ENCODE results near the gene CAPN3. TPM values are rescaled to one million over a fixed set of nuclear protein-coding genes. Genes with fewer than 3 reads are reported as not detected.

Gene CAPN3
- total RNA-seq, 1 donor from 2014 or later, result 1.8 TPM

DNA sequence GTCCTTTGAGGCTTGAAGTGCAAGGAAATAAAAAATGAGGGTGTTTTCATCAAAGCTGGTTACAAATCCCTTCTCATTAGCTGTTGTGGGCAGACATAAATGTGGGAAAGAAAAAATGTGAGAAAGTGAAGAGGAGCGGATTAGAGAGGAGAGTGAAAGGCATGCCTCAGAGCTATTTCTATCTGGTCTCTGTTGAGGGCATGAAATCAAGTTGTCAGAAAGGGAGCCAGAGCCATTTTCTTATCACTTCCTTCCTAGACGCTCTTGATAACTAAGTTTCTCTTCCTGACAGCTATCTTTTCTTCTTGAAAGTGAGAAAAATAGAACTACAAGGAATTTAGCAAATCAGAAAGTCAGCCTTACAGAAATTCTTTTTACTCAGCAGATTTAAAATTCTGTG, 20.8 kb upstream of the CAPN3 start:
- H3K4me3 Mint-ChIP-seq (ENCODE audit: low read depth), result no peak overlapping the region
- H3K36me3 Mint-ChIP-seq (ENCODE audit: low read depth), result peaks cover 15% of the 10 kb centered on the region
- no peak overlapping the region for H3K27ac Mint-ChIP-seq
- no peaks in the 10 kb centered on the region for H3K27me3 Mint-ChIP-seq (ENCODE audit: low read depth)
- H3K9me3 Mint-ChIP-seq, result peaks cover 21% of the 10 kb centered on the region
- DNase-seq (ENCODE audit: low spot score), result no peak
- intact Hi-C loops (cut with micrococcal nuclease), result no loop called here
- no peaks in the 10 kb centered on the region for H3K4me1 Mint-ChIP-seq (ENCODE audit: low read depth)

DNA sequence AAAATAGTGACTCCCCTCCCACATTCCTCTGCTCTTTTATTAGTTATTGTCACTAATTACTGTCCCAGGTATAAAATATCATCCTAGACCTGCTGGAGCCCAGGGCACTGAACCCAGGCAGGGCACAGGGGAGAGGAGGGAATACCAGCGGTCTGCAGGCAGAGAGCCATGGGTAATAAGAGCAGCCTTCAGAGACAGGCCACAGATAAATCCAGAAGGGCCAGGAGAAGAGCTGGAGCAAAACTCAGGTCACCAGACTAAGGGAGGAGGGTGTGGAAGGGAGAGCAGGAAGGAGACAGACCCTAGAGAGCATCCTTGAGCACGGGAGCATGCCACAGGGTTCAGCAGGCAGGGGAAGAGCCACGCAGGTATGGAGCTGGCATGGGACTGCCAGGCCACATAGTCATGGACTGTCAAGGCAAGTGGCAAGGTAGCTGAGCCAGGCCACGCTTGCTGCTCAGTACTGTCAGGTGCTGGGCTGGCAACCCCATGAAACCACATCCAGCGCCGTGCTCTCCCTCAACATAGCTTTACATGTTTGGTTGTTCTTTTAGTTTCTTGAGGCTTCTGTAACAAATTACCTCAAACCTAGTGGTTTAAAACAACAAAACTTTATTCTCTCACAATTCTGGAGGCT, 15.6 kb upstream of the CAPN3 start:
- Mint-ChIP-seq H3K9me3 (no peaks in the 10 kb centered on the region), H3K36me3 (ENCODE audit: low read depth) (peaks cover 6% of the 10 kb centered on the region), H3K27ac (no peak overlapping the region), H3K27me3 (ENCODE audit: low read depth) (no peaks in the 10 kb centered on the region), H3K4me1 (ENCODE audit: low read depth) (peaks cover 4% of the 10 kb centered on the region), H3K4me3 (ENCODE audit: low read depth) (no peak overlapping the region)
- no peak for DNase-seq (ENCODE audit: low spot score)
- intact Hi-C loops (cut with micrococcal nuclease), result no loop called here

DNA sequence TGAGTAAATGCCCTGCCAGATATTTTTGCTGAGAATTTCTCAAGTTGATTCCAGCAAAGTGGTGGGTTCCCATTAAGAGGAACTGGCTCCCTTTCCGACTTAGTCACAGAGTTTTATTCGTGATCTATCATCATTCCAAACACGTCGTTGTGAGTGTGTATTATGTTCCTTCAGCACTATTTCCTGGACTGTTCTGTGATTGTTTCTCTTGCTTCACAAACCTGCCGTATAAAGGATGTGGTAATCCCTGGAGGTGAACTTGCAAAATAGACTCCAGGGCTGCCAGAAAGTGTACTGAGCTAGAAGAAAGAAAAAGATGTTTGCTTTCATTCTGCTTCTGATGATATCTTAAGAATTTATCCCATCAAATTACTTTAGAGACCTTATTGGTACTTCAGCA, 14.5 kb upstream of the CAPN3 start:
- Mint-ChIP-seq H3K27ac (no peak overlapping the region), H3K4me1 (ENCODE audit: low read depth) (peaks cover 5% of the 10 kb centered on the region), H3K4me3 (ENCODE audit: low read depth) (no peak overlapping the region), H3K27me3 (ENCODE audit: low read depth) (no peaks in the 10 kb centered on the region), H3K36me3 (ENCODE audit: low read depth) (peaks cover 6% of the 10 kb centered on the region), H3K9me3 (no peaks in the 10 kb centered on the region)
- intact Hi-C loops (cut with micrococcal nuclease), result no loop called here
- no peak for DNase-seq (ENCODE audit: low spot score)

DNA sequence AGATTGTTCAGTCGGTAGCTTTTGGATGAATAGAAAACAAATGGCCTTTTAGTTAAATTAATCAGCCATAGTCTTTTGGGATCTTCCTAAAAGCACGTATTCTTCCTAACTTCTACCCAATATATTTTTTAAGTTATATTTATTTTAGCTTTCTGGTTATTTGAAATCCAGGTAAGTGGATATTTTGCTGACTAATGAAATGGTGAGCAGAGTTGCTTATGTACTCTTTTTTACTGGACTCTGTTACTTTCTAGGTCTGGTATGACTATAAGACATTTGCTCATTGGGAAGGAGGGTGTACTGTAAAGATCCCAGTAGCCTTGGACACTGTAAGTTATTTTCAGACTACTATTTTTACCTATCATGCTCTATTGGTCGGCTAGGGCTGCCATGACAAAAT, 13.8 kb upstream of the CAPN3 start:
- H3K27ac Mint-ChIP-seq, result no peak overlapping the region
- intact Hi-C loops (cut with micrococcal nuclease), result no loop called here
- no peaks in the 10 kb centered on the region for H3K9me3 Mint-ChIP-seq
- peaks cover 6% of the 10 kb centered on the region for H3K36me3 Mint-ChIP-seq (ENCODE audit: low read depth)
- no peak overlapping the region for H3K4me3 Mint-ChIP-seq (ENCODE audit: low read depth)
- H3K4me1 Mint-ChIP-seq (ENCODE audit: low read depth), result peaks cover 5% of the 10 kb centered on the region
- DNase-seq (ENCODE audit: low spot score), result no peak
- H3K27me3 Mint-ChIP-seq (ENCODE audit: low read depth), result no peaks in the 10 kb centered on the region

DNA sequence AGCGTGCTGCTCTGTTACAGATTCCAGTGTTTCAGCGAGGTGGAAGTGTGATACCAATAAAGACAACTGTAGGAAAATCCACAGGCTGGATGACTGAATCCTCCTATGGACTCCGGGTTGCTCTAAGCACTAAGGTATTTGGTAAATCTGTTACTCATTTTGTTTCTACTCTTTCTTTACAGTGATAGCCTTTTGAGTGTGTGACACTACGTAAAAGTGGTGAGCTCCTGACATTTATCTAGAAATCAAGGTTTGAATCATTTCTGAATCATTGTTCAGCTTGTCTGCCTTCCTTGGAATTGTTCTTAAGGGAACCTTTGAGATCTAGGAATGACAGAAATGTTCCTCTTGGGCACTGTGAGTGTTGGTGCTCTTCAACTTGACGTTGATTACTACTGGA, 11.2 kb upstream of the CAPN3 start:
- peaks cover 19% of the 10 kb centered on the region for H3K36me3 Mint-ChIP-seq (ENCODE audit: low read depth)
- H3K27me3 Mint-ChIP-seq (ENCODE audit: low read depth), result no peaks in the 10 kb centered on the region
- H3K27ac Mint-ChIP-seq, result peak overlapping the region; percentile 43
- intact Hi-C loops (cut with micrococcal nuclease), result no loop called here
- no peak overlapping the region for H3K4me3 Mint-ChIP-seq (ENCODE audit: low read depth)
- no peak for DNase-seq (ENCODE audit: low spot score)
- no peaks in the 10 kb centered on the region for H3K9me3 Mint-ChIP-seq
- H3K4me1 Mint-ChIP-seq (ENCODE audit: low read depth), result peaks cover 5% of the 10 kb centered on the region

DNA sequence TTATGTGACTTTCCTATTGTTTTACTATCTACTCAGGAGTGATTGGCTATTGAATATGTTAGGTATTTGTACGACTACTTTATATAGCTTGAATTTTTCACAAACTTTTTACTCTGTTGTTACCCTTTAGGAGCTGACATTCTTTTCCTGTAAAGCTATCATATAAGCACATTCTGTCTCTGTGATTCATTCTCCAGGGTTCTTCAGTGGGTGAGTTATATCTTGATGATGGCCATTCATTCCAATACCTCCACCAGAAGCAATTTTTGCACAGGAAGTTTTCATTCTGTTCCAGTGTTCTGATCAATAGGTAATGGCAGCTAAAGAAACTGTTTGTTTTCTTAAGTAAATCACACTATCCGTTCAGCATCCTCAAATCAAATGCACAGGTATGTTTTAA, 10.1 kb upstream of the CAPN3 start:
- no peak overlapping the region for H3K27ac Mint-ChIP-seq
- no peak overlapping the region for H3K4me3 Mint-ChIP-seq (ENCODE audit: low read depth)
- peaks cover 5% of the 10 kb centered on the region for H3K4me1 Mint-ChIP-seq (ENCODE audit: low read depth)
- no peaks in the 10 kb centered on the region for H3K9me3 Mint-ChIP-seq
- peaks cover 22% of the 10 kb centered on the region for H3K36me3 Mint-ChIP-seq (ENCODE audit: low read depth)
- no peak for DNase-seq (ENCODE audit: low spot score)
- intact Hi-C loops (cut with micrococcal nuclease), result no loop called here
- H3K27me3 Mint-ChIP-seq (ENCODE audit: low read depth), result no peaks in the 10 kb centered on the region

DNA sequence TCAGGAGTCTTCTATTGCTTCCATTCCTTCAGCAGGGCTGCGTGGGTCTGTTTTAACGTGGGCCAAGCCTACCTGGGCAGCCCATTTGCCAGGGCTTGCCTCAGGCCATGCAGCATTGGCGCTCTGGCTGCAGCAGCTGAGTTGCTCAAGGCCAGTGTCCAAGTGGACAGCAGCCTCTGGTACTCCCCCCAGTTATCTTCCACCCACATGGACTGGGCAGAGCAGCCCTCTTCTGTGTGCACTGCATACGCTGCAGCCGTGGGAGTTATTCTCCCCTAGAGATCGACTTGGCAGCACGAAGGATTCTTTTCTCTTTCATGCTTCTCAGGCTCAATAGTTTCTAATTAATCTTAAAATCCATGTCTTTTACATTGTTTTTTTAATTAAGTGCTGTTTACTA, 6.9 kb upstream of the CAPN3 start:
- H3K27ac Mint-ChIP-seq, result no peak overlapping the region
- no peaks in the 10 kb centered on the region for H3K9me3 Mint-ChIP-seq
- intact Hi-C loops (cut with micrococcal nuclease), result no loop called here
- H3K36me3 Mint-ChIP-seq (ENCODE audit: low read depth), result peaks cover 16% of the 10 kb centered on the region
- no peak overlapping the region for H3K4me3 Mint-ChIP-seq (ENCODE audit: low read depth)
- H3K4me1 Mint-ChIP-seq (ENCODE audit: low read depth), result peaks cover 5% of the 10 kb centered on the region
- DNase-seq (ENCODE audit: low spot score), result no peak
- H3K27me3 Mint-ChIP-seq (ENCODE audit: low read depth), result no peaks in the 10 kb centered on the region

DNA sequence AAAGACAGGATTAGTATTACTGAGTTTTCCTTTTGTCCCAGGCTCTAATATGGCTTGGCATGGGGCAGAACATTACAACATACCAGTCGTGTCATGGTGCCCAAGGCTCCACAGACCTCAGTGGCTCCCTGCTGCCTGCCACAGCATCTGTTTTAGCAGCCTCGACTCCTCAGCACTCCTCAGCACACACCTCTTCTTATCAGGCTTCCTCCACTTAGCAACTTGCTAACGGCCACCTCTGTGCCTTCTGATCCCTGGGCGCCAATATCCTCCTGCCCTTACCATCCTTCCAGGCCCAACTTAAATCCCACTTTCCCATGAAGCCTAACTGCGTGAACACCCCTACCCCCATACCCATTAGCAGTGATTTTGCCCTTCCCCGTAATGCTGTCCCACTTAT, 6.2 kb upstream of the CAPN3 start:
- H3K9me3 Mint-ChIP-seq, result no peaks in the 10 kb centered on the region
- H3K4me1 Mint-ChIP-seq (ENCODE audit: low read depth), result peaks cover 5% of the 10 kb centered on the region
- H3K27ac Mint-ChIP-seq, result no peak overlapping the region
- H3K36me3 Mint-ChIP-seq (ENCODE audit: low read depth), result peaks cover 16% of the 10 kb centered on the region
- H3K27me3 Mint-ChIP-seq (ENCODE audit: low read depth), result no peaks in the 10 kb centered on the region
- no peak overlapping the region for H3K4me3 Mint-ChIP-seq (ENCODE audit: low read depth)
- intact Hi-C loops (cut with micrococcal nuclease), result no loop called here
- no peak for DNase-seq (ENCODE audit: low spot score)

DNA sequence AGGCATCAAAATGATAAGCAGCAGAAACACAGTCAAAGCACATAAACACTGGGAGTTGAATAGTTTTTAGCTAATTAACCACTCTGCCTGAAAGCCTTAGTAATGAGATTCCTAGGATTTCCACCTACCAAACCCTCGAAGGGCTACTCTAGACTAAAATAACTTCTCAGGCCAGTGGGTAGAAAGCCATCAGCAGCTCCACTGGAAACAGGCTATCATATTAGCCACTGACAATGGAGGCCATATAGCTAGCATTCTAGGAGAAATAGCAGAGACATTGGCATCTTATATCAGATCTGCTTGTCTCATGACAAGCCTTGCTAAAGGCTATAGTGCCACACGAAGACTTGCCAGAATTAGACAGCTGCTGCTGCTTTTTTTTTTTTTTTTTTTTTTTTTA, 4.5 kb upstream of the CAPN3 start:
- Mint-ChIP-seq H3K27me3 (ENCODE audit: low read depth) (no peaks in the 10 kb centered on the region), H3K9me3 (no peaks in the 10 kb centered on the region), H3K27ac (no peak overlapping the region), H3K4me1 (ENCODE audit: low read depth) (no peaks in the 10 kb centered on the region), H3K4me3 (ENCODE audit: low read depth) (no peak overlapping the region), H3K36me3 (ENCODE audit: low read depth) (peaks cover 16% of the 10 kb centered on the region)
- intact Hi-C loops (cut with micrococcal nuclease), result no loop called here
- DNase-seq (ENCODE audit: low spot score), result no peak

DNA sequence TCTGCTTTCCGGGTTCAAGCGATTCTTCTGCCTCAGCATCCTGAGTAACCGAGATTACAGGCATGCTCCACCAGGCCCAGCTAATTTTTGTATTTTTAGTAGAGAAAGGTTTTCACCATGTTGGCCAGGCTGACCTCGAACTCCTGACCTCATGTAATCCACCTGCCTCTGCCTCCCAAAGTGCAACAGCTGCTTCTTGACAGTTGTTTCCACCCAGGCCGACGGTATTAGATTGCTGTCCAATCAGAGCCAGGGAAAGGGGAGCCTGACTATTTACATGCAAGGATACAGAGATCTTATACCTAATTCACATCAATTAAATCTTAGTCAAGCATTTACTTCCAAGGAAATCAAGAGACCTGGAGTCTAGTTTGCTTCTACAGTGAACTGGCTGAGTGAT, 4.0 kb upstream of the CAPN3 start:
- H3K9me3 Mint-ChIP-seq, result no peaks in the 10 kb centered on the region
- no peaks in the 10 kb centered on the region for H3K4me1 Mint-ChIP-seq (ENCODE audit: low read depth)
- peaks cover 16% of the 10 kb centered on the region for H3K36me3 Mint-ChIP-seq (ENCODE audit: low read depth)
- no peak for DNase-seq (ENCODE audit: low spot score)
- intact Hi-C loops (cut with micrococcal nuclease), result no loop called here
- H3K27me3 Mint-ChIP-seq (ENCODE audit: low read depth), result no peaks in the 10 kb centered on the region
- H3K4me3 Mint-ChIP-seq (ENCODE audit: low read depth), result no peak overlapping the region
- no peak overlapping the region for H3K27ac Mint-ChIP-seq

DNA sequence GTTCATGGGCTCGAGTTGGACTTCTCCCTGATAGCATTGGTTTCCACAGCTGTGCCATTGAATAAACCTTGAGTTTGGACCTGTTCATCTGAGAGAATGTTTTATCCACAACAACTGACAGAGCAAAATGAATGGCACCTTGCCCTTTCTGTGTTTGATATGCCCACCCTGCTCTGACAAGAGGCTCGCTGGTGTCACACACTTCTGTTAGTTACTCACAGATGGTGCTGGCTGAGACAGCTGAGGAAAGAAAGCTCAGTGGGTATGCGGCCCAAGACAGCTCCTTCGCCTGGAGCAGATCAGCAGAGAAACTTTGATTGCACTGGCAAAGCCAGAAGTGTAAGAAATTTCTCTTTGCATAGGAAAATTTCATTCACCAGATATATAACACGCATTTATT, 2.5 kb upstream of the CAPN3 start:
- Mint-ChIP-seq H3K9me3 (no peaks in the 10 kb centered on the region), H3K4me3 (ENCODE audit: low read depth) (no peak overlapping the region), H3K4me1 (ENCODE audit: low read depth) (no peaks in the 10 kb centered on the region), H3K27ac (no peak overlapping the region), H3K36me3 (ENCODE audit: low read depth) (peaks cover 6% of the 10 kb centered on the region), H3K27me3 (ENCODE audit: low read depth) (no peaks in the 10 kb centered on the region)
- DNase-seq (ENCODE audit: low spot score), result no peak
- intact Hi-C loops (cut with micrococcal nuclease), result no loop called here

DNA sequence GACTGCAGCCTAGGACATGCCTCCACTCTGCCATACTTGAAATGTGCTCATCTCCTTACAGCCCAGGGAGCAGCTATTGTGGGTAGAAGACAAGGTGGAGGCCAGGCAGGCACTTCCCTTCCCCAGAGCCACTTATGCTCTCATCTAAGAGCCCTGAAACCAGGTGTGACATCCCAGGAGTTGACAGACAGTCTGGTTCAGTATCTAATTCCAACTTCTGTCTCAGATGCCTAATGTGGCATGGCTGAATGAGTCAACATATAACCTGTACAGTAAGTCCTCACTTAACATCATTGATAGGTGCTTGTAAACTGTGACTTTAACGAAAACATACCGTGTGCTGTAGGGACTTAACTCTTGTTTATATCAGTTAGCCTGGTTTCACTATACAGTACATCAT, 1.2 kb upstream of the CAPN3 start:
- H3K4me1 Mint-ChIP-seq (ENCODE audit: low read depth), result no peaks in the 10 kb centered on the region
- DNase-seq (ENCODE audit: low spot score), result no peak
- intact Hi-C loops (cut with micrococcal nuclease), result no loop called here
- H3K4me3 Mint-ChIP-seq (ENCODE audit: low read depth), result no peak overlapping the region
- H3K9me3 Mint-ChIP-seq, result no peaks in the 10 kb centered on the region
- H3K36me3 Mint-ChIP-seq (ENCODE audit: low read depth), result peaks cover 2% of the 10 kb centered on the region
- H3K27ac Mint-ChIP-seq, result no peak overlapping the region
- no peaks in the 10 kb centered on the region for H3K27me3 Mint-ChIP-seq (ENCODE audit: low read depth)

DNA sequence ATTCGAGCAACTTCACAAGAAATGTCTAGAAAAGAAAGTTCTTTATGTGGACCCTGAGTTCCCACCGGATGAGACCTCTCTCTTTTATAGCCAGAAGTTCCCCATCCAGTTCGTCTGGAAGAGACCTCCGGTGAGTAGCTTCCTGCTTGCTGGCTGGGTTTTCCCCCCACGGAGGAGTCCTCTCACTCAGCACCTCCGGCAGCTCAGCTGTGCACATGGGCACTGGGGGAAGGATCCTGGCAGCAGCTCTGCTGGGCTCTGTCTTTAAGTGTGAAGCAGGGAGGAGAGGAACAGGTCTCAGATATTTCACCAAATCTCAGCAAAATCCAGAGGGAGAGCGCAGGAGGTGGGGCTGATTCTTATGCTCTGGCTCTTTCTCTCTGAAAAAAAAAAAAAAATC, 684 bp downstream of the CAPN3 start:
- no peaks in the 10 kb centered on the region for H3K9me3 Mint-ChIP-seq
- intact Hi-C loops (cut with micrococcal nuclease), result no loop called here
- H3K4me1 Mint-ChIP-seq (ENCODE audit: low read depth), result no peaks in the 10 kb centered on the region
- H3K4me3 Mint-ChIP-seq (ENCODE audit: low read depth), result no peak overlapping the region
- H3K27ac Mint-ChIP-seq, result no peak overlapping the region
- H3K27me3 Mint-ChIP-seq (ENCODE audit: low read depth), result no peaks in the 10 kb centered on the region
- H3K36me3 Mint-ChIP-seq (ENCODE audit: low read depth), result no peaks in the 10 kb centered on the region
- no peak for DNase-seq (ENCODE audit: low spot score)

DNA sequence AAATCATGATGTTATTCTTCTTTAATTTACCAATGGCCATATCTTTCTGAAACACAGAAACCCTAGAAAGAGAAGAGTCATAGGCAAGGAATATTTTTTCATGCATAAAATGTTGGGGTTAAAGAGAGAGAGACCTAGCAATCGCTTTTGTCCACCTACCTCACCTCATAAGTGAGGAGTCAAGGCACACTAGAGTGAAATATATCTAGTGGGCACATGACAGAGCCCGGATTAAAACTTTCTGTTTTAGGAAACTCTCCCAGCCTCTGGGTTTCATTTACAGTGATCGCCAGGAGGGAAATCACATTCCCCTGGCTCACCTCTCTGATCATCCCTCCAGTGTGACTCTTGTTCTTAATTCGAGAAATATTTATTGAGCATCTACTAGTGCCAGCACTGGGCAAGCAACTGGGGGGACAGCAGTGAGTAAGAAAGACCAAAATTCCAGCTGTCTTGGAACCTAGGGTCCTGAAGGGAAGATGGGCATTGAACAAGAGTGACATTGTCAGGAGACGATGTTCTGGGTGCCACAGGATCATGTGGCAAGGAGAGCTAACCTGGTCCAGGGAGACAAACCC, 1.3 kb downstream of the CAPN3 start:
- no peaks in the 10 kb centered on the region for H3K36me3 Mint-ChIP-seq (ENCODE audit: low read depth)
- no peaks in the 10 kb centered on the region for H3K4me1 Mint-ChIP-seq (ENCODE audit: low read depth)
- no peaks in the 10 kb centered on the region for H3K27me3 Mint-ChIP-seq (ENCODE audit: low read depth)
- no peaks in the 10 kb centered on the region for H3K9me3 Mint-ChIP-seq
- intact Hi-C loops (cut with micrococcal nuclease), result no loop called here
- DNase-seq (ENCODE audit: low spot score), result no peak
- no peak overlapping the region for H3K4me3 Mint-ChIP-seq (ENCODE audit: low read depth)
- no peak overlapping the region for H3K27ac Mint-ChIP-seq

Data from activated T-helper 2 cell treated with anti-CD3 and anti-CD28 coated beads, Interferon-gamma antibody, Interleukin-2, Interleukin-4, amounts not matched to agents 10 μg/mL and 5 μg/mL and 100 μg/mL, durations not matched to agents 14 hours and 24 hours and 36 hours (primary cell).